ENCODE measurements around the gene ELL2.
A peak's percentile ranks its signal among the peaks of the same experiment; 100 is the strongest.
"Not testable (repeated sequence)": the region's sequence is repeated elsewhere in the genome, so short reads cannot be mapped to it uniquely, and the experiment has no call there.

ELL2 gene

GRCh38 chr5:95873351-95873750 is 88.3 kb downstream of the ELL2 start:
- no peak for DNase-seq
- Mint-ChIP-seq H3K4me1 (peaks cover 22 to 38% of the 10 kb centered on the region in 2 donors), H3K4me3 (no peak overlapping the region), H3K27ac (no peak overlapping the region), H3K27me3 (no peaks in the 10 kb centered on the region), H3K36me3 (peaks cover 1 to 3% of the 10 kb centered on the region in 2 donors), H3K9me3 (no peaks in the 10 kb centered on the region)
- no peak for ATAC-seq (replicated peaks)

- H3K27me3 Mint-ChIP-seq: no peaks in the 10 kb centered on the region
- H3K27ac Mint-ChIP-seq: no peak overlapping the region
- DNase-seq: no peak
- H3K4me1 Mint-ChIP-seq: peaks cover 20 to 42% of the 10 kb centered on the region in 2 donors
- no peak overlapping the region for H3K4me3 Mint-ChIP-seq
- peaks cover 0 to 2% of the 10 kb centered on the region in 2 donors for H3K9me3 Mint-ChIP-seq
- no peak for ATAC-seq (replicated peaks)
- H3K36me3 Mint-ChIP-seq: peaks cover 3% of the 10 kb centered on the region in 2 donors
Observed at GRCh38 chr5:95872346-95873268, 89.0 kb downstream of the ELL2 start.

GRCh38 chr5:95871146-95871806 is 90.4 kb downstream of the ELL2 start:
- Mint-ChIP-seq H3K4me3 (no peak overlapping the region), H3K9me3 (peaks cover 0 to 2% of the 10 kb centered on the region in 2 donors), H3K27ac (no peak overlapping the region), H3K4me1 (peaks cover 21 to 51% of the 10 kb centered on the region in 2 donors), H3K27me3 (no peaks in the 10 kb centered on the region), H3K36me3 (peaks cover 0 to 3% of the 10 kb centered on the region in 2 donors)
- no peak for ATAC-seq (replicated peaks)
- no peak for DNase-seq

DNA sequence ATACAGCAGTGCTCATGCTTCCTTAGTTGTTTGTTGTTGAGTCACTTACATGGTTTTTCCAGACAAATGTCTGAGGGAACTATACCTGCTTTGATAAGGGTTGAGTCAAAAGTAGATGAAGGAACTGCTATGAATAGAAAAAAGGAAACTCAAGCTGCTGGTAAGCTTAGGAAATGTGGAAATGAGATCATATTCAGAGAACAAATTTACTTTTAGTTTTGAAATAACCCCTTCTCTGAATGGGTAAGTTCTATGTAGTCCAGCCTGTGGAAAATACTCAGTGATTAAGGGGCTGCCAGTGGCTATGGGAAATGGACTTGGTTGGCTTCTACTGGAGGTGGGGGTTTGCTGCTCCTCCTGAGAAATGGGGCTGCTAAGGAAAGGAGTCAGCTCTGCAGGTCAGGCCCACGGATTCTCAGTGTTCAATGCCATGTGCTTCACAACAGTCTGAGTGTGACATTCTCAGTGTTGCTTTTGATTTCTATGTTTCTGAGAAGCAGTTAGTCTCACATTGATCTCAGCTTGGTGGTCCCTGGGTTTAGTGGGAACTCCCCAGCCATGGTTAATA is 91.5 kb downstream of the ELL2 start:
- Mint-ChIP-seq H3K4me1 (peaks cover 21 to 54% of the 10 kb centered on the region in 2 donors), H3K9me3 (peaks cover 0 to 2% of the 10 kb centered on the region in 2 donors), H3K27me3 (no peaks in the 10 kb centered on the region), H3K36me3 (peaks cover 0 to 3% of the 10 kb centered on the region in 2 donors), H3K4me3 (peak overlapping the region; percentile 51 to 52), H3K27ac (peak overlapping the region; percentile 91)
- ATAC-seq (replicated peaks) (peak; percentile 65 to 68), DNase-seq (no peak)

DNA sequence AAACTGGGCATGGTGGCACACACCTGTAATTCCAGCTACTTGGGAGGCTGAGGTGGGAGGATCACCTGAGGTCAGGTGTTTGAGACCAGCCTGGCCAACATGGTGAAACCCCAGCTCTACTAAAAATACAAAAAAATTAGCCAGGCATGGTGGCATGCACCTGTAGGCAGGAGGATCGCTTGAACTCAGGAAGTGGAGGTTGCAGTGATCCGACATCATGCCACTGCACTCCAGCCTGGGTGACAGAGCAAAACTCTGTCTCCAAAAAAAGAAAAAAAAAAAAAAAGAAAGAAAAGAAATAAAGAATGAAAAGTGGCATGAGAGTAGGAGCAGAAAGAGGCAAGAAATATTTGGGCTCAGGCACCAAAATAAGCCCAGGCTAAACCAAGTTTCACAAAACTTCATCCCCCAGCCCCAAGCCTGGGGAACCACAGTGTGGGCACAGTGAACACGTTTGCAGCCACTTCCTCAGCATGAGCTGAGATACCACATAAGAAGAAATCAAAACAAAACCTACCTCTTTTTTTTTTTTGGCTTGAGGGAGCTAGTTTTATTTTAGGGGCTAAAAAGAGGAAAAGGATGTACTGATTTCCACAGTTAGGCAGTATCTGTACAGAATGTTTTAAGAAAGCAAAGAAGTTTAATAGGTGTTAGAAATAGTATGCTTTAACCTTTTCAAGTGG is 92.3 kb downstream of the ELL2 start:
- ATAC-seq (replicated peaks) (peak; percentile 78 to 84), DNase-seq (peak; percentile 37)
- H3K27me3 Mint-ChIP-seq, H3K36me3 Mint-ChIP-seq, H3K9me3 Mint-ChIP-seq: not testable (repeated sequence)
- Mint-ChIP-seq H3K4me3 (peak overlapping the region; percentile 37 to 43), H3K4me1 (peaks cover 24 to 54% of the 10 kb centered on the region in 2 donors), H3K27ac (peak overlapping the region; percentile 77)

DNA sequence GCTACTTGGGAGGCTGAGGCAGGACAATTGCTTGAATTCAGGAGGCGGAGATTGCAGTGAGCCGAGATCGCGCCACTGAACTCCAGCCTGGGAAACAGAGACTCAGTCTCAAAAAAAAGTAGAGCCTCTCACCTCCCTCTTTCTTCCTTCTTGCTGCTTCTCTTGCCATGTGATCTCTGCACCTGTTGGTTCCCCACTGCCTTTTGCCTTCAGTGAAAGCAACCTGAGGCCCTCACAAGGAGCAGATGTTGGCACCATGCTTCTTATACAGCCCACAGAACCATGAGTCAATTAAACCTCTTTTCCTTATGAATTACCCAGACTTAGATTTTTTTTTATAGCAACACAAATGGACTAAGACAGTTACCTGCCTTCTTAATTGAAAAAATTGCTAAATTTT is 93.5 kb downstream of the ELL2 start:
- Mint-ChIP-seq H3K9me3 (peaks cover 0 to 2% of the 10 kb centered on the region in 2 donors), H3K36me3 (peaks cover 0 to 3% of the 10 kb centered on the region in 2 donors), H3K4me3 (no peak overlapping the region), H3K27me3 (no peaks in the 10 kb centered on the region), H3K27ac (no peak overlapping the region), H3K4me1 (peaks cover 27 to 54% of the 10 kb centered on the region in 2 donors)
- ATAC-seq (replicated peaks): no peak
- DNase-seq: no peak

GRCh38 chr5:95866435-95867040 is 95.1 kb downstream of the ELL2 start:
- peaks cover 0 to 3% of the 10 kb centered on the region in 2 donors for H3K36me3 Mint-ChIP-seq
- peak overlapping the region; percentile 90 for H3K27ac Mint-ChIP-seq
- H3K9me3 Mint-ChIP-seq: peaks cover 0 to 2% of the 10 kb centered on the region in 2 donors
- H3K27me3 Mint-ChIP-seq: no peaks in the 10 kb centered on the region
- peaks cover 40 to 67% of the 10 kb centered on the region in 2 donors for H3K4me1 Mint-ChIP-seq
- no peak for ATAC-seq (replicated peaks)
- no peak overlapping the region for H3K4me3 Mint-ChIP-seq
- DNase-seq: no peak

- Mint-ChIP-seq H3K36me3 (peaks cover 0 to 3% of the 10 kb centered on the region in 2 donors), H3K4me1 (peaks cover 42 to 70% of the 10 kb centered on the region in 2 donors), H3K9me3 (peaks cover 0 to 2% of the 10 kb centered on the region in 2 donors), H3K27ac (no peak overlapping the region), H3K27me3 (no peaks in the 10 kb centered on the region), H3K4me3 (no peak overlapping the region)
- DNase-seq (no peak), ATAC-seq (replicated peaks) (no peak)
Observed at GRCh38 chr5:95864944-95865504, 96.6 kb downstream of the ELL2 start.

DNA sequence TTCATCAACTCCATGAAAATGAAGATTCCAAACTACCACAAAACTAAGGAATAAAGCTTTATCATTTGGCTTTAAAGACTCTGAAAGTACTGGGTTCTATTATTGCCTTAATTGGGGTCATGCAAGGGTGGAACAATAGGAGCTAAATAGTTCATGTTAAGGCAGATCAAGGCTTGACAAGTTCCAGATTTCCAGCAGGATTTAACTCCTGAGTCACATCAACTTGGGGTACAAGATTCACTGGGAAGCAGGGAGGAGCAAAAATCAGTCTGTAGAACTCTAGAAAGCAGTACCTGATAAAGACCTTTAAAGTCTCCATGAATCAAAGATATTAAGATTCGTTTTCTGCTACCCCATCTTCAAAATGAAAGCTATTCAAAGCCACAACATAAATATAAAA is 97.2 kb downstream of the ELL2 start:
- Mint-ChIP-seq H3K27me3 (no peaks in the 10 kb centered on the region), H3K4me1 (peaks cover 41 to 70% of the 10 kb centered on the region in 2 donors), H3K9me3 (peaks cover 0 to 2% of the 10 kb centered on the region in 2 donors), H3K27ac (no peak overlapping the region), H3K36me3 (peaks cover 0 to 3% of the 10 kb centered on the region in 2 donors), H3K4me3 (no peak overlapping the region)
- ATAC-seq (replicated peaks) (no peak), DNase-seq (no peak)

DNA sequence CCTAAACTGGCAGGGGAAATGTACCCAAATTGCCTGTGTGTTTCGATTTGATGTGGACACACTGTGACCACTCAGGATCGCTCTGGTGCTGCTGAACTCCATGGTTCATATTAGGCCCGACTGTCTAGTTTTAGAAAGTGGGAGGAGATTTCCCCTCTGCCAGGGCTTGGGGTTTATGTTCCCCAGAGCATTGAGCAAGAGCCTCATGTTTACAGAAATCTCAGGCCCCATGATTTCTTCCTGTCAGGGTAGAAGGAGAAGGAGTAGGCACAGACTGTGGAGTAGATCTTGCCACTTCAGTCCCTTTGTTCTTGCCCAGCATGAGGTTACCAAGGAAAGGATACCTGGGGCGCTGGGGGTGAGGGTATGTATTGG is 98.3 kb downstream of the ELL2 start:
- H3K36me3 Mint-ChIP-seq: peaks cover 0 to 2% of the 10 kb centered on the region in 2 donors

GRCh38 chr5:95862671-95863382 is 98.8 kb downstream of the ELL2 start:
- H3K27ac Mint-ChIP-seq: peak overlapping the region; percentile 84
- H3K36me3 Mint-ChIP-seq: no peaks in the 10 kb centered on the region
- H3K4me1 Mint-ChIP-seq: peaks cover 43 to 70% of the 10 kb centered on the region in 2 donors
- H3K9me3 Mint-ChIP-seq: no peaks in the 10 kb centered on the region
- ATAC-seq (replicated peaks) (no peak), DNase-seq (no peak)
- no peaks in the 10 kb centered on the region for H3K27me3 Mint-ChIP-seq
- peak overlapping the region in 1 of 2 donors; percentile 3 for H3K4me3 Mint-ChIP-seq

More for the DNA sequence above, 98.3 kb downstream of the ELL2 start:
- peaks cover 0 to 2% of the 10 kb centered on the region in 2 donors for H3K9me3 Mint-ChIP-seq
- peaks cover 44 to 72% of the 10 kb centered on the region in 2 donors for H3K4me1 Mint-ChIP-seq
- DNase-seq (no peak), ATAC-seq (replicated peaks) (no peak)
- H3K27ac Mint-ChIP-seq: peak overlapping the region; percentile 84
- H3K4me3 Mint-ChIP-seq: no peak overlapping the region
- H3K27me3 Mint-ChIP-seq: no peaks in the 10 kb centered on the region

DNA sequence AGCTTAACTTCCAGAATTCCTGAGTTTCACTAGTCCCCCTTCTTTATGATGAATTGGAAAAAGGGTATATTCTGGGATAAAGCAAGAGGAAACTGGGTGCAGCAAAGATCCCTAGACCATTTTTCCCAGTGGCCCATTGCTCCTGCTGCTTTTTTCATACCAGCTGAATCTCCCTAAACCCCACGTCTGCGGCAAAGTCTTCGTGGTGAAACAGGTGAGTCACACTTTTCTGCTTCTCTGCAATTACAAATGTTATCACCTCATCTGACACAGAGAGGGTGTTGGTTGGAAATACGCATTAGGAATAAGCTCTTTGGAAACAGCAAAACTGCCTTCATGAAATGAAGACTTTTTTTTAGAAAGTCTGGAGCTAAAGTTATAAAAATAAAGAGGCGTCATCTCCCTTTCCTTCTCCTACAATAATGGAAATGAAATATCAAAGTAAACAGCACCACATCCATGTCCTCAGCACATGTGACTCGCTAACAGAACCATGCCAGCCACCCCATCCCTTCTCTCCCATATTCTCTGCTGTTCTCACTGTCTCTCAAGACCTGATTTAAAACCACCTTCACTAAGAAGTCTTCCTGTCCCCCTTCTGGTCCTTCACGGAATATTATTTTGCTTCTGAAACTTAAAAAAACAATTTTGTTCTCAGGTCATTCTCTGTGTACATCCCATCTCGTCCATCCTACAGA is 99.6 kb downstream of the ELL2 start:
- H3K4me1 Mint-ChIP-seq: peaks cover 45 to 65% of the 10 kb centered on the region in 2 donors
- DNase-seq (no peak), ATAC-seq (replicated peaks) (peak in 1 of 2 donors; percentile 23)
- peak overlapping the region; percentile 61 to 76 for H3K4me3 Mint-ChIP-seq
- peak overlapping the region; percentile 92 for H3K27ac Mint-ChIP-seq
- no peaks in the 10 kb centered on the region for H3K27me3 Mint-ChIP-seq
- no peaks in the 10 kb centered on the region for H3K36me3 Mint-ChIP-seq
- no peaks in the 10 kb centered on the region for H3K9me3 Mint-ChIP-seq

All from stimulated activated naive B cell treated with anti-CD40 and anti-IgM and Interleukin-4, amounts not matched to agents 10 μg/mL and 1 μg/mL and 100 μg/mL, for 72 hours (primary cell).